ENCODE results near the gene CAPN3.

CAPN3 gene

GRCh38 chr15:42358141-42358540, 1.2 kb upstream of the CAPN3 start:
- no peak for DNase-seq

- DNase-seq: no peak
Observed at GRCh38 chr15:42359985-42360384, 684 bp downstream of the CAPN3 start.

GRCh38 chr15:42360535-42361112, 1.3 kb downstream of the CAPN3 start:
- no peak for DNase-seq

DNA sequence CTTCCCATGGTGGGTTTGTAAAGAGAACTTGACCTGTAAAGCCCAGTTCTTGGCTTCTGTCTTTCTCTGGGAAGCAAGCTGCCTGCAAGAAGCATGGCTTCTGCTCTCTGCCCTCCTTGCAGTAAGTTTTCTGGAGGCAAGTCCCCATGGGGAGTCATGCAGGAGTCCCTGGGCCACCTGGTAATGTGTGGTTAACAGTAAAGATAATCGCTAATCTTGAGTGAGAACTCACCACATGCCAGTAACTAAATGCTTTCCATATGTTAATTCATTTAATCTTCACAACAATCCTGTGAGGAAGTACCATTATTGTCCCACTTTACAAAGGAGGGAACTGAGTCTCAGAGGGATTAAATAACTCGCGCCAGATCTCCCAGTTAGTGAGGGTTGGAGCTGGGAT, 4.2 kb downstream of the CAPN3 start:
- DNase-seq: no peak

GRCh38 chr15:42363942-42364341, 4.6 kb downstream of the CAPN3 start:
- DNase-seq: no peak

DNA sequence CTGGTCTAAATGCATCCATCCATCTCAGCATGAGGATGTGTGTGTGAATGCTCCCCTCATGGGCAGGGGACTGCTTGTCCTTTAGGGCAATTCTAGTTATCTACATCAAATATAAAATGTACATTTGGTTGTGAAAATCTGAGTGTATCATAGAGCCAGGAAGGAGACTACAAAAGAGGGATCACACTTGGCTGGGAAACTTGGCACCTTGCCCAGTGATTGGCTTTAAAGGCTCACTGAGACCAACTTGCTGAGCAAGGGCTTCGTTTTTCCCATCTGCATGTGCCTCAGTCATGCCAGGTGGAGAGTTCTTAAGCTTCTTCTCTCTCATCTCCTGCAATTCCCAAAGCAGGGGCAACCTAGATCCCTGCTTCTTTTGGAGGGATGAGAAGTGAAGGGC, 5.2 kb downstream of the CAPN3 start:
- DNase-seq: no peak

GRCh38 chr15:42365921-42366550, 6.7 kb downstream of the CAPN3 start:
- no peak for DNase-seq

- DNase-seq: no peak
Observed at GRCh38 chr15:42367041-42367440, 7.7 kb downstream of the CAPN3 start.

DNA sequence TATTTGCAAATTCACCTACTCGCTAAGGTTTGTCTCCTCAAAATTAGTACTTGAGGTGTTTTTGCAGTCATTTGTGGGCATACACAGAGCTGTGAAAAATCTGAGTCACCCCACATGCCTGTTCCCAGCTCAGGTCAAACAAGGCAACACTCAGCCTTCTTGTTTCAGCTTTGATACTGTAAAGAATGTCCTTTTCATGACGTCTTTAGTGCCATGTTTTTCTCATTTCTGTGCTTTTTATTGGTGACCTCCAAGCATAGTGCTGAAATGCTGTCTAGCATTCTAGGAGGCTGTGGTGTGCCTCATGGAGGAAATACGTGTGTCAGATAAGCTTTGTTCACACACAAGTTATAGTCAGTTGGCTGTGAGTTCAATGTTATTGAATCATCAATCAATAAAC, 8.8 kb downstream of the CAPN3 start:
- no peak for DNase-seq

GRCh38 chr15:42371096-42371495, 11.8 kb downstream of the CAPN3 start:
- no peak for DNase-seq

GRCh38 chr15:42373274-42373673, 14.0 kb downstream of the CAPN3 start:
- no peak for DNase-seq

DNA sequence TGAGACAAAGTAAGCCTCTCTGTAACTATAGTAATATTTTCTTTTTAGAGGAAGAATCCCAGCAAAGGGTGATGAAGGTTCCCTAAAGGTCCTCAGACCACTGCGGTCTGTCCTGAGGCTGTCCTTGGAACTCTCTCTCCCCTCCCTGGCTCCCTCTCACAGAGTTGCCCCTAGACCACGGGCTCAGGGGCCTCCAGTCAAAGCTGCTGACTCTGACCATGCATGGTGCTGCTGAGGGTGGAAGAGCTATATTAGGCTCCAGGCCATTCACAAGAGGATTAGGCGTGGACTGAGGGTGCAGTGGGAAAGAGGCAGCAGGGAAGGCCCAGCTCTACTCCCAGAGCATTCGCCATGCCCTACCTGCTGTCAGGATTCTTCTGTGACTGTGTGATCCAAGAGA, 14.6 kb downstream of the CAPN3 start:
- no peak for DNase-seq

DNA sequence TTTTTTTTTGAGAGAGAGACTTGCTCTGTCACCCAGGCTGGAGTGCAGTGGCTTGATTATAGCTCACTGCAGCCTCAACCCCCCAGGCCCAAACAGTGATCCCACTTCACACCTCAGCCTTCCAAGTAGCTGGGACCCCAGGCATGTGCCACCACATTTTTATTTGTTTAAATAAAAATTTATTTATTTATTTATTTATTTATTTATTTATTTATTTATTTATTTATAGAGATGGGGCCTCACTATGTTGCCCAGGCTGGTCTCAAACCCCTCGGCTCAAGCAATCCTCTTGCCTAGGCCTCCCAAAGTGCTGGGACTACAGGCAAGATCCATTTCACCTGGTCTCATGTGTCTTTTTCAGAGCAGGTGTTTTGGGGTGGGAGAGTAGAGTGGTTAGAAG, 15.5 kb downstream of the CAPN3 start:
- no peak for DNase-seq

DNA sequence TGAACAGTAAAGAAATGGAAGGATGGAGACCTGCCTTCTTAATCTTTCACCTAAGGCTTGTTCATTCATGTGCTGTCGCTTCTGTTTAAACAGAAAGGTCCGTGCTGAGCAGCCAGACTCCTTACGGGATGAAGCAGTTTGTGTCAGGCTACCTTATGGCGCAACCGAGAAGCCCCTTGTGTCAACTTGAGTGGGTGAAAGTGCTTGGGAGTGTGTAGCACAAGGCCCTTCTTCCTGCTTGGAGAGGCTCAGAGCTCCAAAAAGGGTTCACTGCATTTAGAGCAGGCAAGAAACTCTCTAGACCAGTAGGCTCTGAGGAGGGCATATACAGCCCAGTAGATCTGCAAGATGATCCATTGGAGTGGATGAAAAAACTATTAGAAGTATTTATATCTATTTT, 16.0 kb downstream of the CAPN3 start:
- DNase-seq: no peak

GRCh38 chr15:42375941-42376340, 16.6 kb downstream of the CAPN3 start:
- no peak for DNase-seq

GRCh38 chr15:42378011-42378410, 18.7 kb downstream of the CAPN3 start:
- DNase-seq: no peak

- DNase-seq: no peak
Observed at GRCh38 chr15:42384597-42384996, 25.3 kb downstream of the CAPN3 start.

DNA sequence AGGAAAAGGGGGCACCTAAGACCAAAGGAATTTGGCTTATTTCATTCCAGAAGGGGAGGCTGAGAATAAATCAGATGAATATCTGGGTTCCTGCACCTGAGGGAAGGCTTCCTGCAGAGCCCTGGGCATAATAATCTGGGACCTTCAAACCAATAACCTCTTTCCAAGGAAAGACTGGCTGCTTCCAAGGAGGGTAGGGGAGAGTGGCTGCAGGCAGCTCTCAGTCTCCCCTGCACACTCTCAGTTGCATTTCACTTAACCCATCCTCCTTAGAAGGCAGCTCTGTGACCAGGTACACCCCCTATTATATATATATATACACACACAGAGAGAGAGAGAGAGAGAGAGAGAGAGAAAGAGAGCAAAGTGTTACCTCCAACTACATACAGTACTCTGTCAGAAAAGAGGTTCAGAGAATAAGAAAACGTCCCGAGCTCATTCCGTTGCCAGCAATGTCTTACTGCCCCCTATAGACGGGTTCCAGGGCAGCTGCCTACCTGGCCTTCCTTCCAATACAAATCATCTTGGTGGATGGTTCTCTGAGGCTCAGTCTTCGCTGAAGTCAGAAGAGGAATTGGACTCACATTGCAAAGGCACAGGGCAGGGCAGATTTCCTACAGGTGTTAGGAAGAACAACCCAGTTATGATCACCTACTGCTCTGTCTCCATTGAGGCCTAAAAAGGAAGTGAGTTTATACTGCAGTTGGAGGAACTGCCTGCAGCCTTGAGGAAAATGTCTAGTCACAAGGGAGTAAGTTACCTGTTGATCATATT, 26.1 kb downstream of the CAPN3 start:
- no peak for DNase-seq

DNA sequence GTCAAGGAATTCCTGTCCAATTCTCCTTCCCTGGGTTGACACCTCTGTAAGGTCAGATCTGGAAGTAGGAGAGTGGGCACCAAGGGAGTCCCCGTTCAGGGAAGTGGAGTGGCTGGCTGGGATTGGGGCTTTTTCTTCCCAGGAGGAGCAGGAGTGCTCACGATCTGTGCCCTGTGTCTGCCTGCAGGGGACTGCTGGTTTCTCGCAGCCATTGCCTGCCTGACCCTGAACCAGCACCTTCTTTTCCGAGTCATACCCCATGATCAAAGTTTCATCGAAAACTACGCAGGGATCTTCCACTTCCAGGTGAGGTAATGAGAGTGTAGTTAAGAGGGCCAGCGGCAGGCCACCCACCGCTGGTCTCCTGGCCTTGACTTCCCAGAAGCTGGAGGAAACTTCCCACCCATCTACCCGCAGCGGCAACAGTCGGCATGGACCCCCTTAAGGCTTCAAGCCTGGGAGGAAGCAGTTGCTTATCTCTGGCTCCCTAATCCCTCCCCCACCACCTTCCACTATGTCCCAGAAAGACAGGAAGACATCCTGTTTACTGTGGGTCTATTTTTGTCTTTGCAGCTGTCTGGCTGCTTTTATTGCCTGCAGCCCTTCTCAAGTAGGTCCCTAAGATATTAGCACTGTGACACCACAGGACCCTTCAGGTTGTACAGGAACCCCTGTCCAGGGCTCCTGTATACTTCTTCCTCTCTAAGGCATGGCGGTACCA, 26.8 kb downstream of the CAPN3 start:
- no peak for DNase-seq

DNA sequence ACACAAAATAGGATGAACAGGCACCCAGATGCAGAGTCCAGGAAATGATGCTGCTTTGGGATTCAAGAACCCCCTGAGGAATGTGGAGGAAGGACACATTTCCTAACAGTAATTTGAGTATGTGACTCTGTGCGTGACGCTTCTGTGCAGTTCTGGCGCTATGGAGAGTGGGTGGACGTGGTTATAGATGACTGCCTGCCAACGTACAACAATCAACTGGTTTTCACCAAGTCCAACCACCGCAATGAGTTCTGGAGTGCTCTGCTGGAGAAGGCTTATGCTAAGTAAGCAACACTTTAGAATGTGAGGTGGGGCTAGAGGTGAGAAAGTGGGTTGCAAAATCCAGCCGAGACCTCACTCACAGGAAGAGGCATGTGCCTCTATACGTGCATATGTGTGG, 28.3 kb downstream of the CAPN3 start:
- no peak for DNase-seq

DNA sequence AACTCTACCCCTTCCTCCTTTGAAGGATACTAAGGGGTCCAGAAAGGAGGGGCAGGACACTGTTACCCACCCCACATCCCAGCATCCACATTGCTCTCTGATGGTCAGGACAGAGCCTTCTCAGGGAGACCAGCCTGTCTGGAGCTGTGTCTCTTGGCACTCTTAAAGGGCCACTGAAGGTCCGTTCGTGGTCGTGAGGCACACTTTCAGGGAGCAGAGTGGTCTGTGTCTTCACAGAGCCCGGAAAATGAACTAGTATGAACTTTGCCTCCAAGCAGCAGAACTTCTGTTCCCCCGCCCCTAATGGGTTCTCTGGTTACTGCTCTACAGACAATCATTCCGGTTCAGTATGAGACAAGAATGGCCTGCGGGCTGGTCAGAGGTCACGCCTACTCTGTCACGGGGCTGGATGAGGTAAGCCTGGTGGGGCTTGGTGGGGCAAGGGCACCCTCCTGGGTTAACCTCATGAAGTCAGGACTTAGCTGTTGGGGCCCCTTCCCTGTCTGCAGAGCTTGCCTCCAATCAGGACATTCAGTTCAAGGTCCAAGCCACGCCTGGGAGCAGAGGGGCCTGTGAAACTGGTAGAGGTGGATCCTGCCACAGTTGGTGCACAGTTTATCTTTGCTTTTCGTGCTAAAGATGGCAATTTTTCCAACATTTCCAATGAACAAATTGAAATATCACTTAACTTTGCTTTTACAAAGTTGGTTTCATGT, 33.2 kb downstream of the CAPN3 start:
- DNase-seq: no peak

GRCh38 chr15:42394106-42394505, 34.8 kb downstream of the CAPN3 start:
- DNase-seq: no peak

DNA sequence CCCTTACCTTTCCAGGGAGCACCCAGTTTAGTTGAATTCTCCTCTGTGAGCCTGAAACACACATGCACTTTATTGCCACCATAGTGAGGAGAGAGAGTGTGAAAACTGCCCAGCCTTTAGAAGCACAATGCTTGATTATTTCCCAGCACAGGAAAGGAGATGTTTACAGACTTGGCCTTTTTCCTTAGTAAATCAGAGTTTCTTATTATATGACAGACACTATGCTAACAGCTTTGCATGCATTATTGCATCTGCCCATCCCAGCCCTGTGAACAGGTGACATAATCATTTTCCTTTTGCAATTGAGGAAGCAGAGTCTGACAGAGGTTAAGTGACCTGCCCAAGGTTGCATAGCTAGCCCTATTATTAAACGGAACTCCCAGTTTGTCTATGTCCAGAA, 36.5 kb downstream of the CAPN3 start:
- DNase-seq: no peak
